GM12801 (cell line): ENCODE results near the gene SMIM41.

Source experiments
- TF ChIP-seq, protein P1 (sequence below): IDR thresholded peaks from one replicate; pipeline ENCODE4 v1.5.1; 2011; ENCODE audit warnings: control low read depth; ENCODE audit not compliant: insufficient read length; ENCODE audit errors: extremely low read depth

Gene SMIM41

DNA sequence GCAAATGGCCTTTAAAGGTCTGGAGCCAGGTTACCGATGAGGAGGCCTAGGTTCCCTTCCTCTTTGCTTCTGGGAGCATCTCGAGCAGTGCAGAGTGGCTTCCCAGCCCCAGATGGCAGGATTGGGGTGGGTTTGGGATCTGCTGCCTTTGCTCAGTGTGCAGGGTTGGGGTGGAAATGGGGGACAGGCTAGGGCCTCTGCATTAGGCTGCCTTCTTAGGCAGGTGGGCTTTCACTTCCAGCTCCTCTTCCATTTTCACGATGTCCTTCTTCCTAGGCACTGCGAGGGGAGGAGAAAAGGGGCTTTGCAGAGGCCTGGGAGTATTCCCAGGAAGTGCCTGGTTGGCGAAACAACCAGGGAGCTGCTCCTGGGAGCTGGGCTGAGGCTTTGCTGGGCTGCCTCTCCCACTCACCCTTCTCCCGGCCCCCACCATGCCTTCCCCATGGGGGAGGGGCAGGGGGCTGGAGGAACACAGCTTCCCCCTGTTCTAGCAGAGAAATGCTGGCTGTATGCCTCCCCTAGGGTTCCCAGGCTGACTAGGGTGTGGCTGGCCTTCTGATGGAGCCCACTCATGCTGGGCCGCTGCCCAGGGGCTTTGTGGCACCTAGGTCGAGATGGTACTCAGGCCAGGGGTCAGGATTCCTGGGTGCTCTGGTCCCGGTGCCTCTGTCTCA is 25.8 kb upstream of the SMIM41 start:
- TF ChIP-seq, protein P1, sequence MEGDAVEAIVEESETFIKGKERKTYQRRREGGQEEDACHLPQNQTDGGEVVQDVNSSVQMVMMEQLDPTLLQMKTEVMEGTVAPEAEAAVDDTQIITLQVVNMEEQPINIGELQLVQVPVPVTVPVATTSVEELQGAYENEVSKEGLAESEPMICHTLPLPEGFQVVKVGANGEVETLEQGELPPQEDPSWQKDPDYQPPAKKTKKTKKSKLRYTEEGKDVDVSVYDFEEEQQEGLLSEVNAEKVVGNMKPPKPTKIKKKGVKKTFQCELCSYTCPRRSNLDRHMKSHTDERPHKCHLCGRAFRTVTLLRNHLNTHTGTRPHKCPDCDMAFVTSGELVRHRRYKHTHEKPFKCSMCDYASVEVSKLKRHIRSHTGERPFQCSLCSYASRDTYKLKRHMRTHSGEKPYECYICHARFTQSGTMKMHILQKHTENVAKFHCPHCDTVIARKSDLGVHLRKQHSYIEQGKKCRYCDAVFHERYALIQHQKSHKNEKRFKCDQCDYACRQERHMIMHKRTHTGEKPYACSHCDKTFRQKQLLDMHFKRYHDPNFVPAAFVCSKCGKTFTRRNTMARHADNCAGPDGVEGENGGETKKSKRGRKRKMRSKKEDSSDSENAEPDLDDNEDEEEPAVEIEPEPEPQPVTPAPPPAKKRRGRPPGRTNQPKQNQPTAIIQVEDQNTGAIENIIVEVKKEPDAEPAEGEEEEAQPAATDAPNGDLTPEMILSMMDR = no peak

DNA sequence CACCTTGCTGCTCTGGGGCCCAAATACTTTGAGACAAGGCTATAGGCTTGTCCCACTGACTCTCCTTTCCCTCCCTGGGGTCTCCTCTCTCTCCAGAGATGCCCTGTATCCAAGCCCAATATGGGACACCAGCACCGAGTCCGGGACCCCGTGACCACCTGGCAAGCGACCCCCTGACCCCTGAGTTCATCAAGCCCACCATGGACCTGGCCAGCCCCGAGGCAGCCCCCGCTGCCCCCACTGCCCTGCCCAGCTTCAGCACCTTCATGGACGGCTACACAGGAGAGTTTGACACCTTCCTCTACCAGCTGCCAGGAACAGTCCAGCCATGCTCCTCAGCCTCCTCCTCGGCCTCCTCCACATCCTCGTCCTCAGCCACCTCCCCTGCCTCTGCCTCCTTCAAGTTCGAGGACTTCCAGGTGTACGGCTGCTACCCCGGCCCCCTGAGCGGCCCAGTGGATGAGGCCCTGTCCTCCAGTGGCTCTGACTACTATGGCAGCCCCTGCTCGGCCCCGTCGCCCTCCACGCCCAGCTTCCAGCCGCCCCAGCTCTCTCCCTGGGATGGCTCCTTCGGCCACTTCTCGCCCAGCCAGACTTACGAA is 25.2 kb upstream of the SMIM41 start:
- TF ChIP-seq, protein P1 = no peak

DNA sequence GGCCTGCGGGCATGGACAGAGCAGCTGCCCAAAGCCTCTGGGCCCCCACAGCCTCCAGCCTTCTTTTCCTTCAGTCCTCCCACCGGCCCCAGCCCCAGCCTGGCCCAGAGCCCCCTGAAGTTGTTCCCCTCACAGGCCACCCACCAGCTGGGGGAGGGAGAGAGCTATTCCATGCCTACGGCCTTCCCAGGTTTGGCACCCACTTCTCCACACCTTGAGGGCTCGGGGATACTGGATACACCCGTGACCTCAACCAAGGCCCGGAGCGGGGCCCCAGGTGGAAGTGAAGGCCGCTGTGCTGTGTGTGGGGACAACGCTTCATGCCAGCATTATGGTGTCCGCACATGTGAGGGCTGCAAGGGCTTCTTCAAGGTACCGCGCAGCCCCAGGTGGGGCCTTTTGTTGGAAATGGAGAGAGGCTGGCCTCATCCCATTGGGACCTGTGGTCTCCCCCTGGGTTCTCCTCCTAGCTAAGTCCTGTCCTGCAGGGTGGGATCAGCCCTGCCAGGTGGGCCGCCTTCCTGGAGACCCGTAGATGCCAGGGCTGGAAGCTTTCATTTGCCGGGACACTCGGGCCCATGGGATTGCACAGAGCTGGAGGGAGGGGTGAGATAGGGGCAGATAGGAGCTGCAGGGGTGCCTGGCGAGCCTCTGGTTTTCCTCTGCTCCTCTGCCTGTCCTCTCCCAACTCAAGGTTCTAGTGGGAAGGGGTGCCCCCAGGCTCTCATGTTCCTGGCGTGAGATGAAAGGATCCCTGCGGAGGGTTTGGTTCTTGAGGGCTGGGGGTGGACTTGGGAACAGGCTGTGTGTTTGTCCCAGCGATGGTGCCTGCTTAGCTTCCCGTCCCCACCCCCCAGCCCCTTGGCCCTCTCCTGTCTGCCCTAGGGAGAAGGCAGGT is 24.4 kb upstream of the SMIM41 start:
- TF ChIP-seq, protein P1 = no peak

DNA sequence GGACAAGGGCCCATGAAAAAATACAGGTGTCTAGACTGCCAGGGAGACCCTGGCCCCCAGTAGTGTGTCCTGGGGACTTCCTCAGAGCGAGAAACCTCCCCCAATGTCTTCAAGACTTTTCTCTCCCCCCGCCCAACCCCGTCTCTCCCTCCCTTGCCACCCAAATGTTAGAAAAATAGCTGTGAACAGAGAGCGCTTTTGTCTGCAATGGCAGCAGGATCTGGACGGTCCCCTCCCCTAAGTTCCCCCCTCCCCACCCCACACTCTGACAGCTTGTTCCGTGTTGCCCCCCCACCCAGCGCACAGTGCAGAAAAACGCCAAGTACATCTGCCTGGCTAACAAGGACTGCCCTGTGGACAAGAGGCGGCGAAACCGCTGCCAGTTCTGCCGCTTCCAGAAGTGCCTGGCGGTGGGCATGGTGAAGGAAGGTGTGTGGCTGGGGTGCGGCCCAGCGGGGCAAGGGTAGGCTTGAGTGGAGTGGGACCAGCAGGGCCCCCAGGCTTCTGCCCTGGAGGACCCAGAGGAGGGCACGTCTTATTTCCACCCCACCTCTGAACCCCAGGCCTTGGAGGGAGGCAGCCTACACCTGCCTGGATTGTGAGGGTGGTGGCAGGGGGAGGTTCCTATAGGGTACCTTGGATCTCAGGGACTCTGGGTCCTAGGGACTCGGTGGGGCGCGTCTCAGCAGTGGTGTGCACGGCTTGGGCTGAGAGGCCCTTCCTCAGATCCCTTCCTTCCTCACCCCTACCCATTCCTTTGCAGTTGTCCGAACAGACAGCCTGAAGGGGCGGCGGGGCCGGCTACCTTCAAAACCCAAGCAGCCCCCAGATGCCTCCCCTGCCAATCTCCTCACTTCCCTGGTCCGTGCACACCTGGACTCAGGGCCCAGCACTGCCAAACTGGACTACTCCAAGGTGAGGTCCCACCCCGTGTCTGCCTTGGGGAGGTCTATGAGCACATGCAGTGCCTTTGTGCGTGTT is 23.5 kb upstream of the SMIM41 start:
- TF ChIP-seq, protein P1 = no peak

DNA sequence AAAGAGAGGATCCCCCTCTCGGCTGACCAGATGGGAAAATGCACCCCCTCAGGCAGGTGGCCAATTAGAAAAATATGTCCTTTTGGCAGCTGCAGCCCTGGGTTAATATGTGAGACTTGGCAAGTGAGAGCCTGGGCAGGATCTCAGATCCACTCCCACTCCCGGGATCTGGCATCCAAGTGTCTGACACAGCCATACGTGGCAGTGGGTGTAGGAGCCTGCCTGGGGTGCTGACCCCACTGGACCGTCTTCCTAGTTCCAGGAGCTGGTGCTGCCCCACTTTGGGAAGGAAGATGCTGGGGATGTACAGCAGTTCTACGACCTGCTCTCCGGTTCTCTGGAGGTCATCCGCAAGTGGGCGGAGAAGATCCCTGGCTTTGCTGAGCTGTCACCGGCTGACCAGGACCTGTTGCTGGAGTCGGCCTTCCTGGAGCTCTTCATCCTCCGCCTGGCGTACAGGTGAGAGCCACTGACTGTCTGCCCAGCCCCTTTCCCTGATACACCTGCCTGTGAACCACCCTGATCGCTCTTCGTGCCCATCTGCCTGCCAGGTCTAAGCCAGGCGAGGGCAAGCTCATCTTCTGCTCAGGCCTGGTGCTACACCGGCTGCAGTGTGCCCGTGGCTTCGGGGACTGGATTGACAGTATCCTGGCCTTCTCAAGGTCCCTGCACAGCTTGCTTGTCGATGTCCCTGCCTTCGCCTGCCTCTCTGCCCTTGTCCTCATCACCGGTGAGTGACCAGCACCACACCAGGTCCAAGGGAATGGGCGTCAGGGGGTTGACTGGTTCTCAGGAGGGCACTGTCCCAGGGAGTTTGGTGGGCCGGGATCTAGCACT is 22.5 kb upstream of the SMIM41 start:
- TF ChIP-seq, protein P1 = no peak

DNA sequence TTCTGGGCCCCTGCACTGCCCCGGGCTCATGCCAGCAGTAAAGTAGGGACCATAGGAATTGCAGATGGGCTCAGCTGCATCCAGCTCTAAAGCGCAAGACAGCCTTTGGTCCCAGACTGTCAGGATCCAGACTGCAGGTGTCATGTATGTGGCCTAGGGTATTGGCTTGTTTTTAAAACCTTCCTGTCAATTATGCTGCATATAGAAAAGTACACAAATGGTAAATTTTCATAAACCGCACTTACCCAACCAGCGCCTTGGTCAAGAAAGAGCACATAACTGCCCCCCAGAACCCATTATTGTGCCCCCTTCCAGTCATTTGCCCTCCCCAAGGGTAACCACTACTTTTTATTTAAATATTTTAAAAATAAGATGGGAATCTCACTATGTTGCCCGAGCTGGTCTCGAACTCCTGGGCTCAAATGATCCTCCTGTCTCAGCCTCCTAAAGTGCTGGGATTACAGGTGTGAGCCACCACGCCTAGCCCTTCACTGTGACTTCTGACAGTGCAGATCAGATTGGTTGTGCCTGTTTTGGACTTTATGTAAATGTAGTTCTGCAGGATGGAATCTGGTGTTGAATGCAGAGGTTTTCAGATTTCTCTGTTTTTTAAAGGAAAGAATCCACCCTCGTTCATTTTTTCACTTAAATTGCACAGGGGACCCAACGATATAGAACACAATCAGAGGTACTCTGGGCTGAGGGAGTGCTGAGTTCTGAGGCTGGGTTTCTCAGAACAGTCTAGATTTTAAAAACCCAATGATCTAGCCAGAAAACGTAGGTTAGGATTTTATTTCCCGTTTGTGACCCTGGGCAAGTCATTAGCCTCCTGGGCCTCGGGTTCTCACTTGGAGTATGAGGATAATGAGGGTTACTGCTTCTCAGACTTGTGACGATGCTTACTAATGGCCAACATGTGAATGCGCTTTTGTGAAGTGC is 21.6 kb upstream of the SMIM41 start:
- TF ChIP-seq, protein P1 = no peak
